GM23248 (cell line): ENCODE measurements around the gene THADA. TPM values are rescaled to one million over a fixed set of nuclear protein-coding genes. Genes with fewer than 3 reads are reported as not detected.

Experiments
- DNase-seq: peaks from one replicate; pipeline ENCODE4 v3.0.0-alpha.2; 2015
- H2AFZ ChIP-seq: fragments of 200-600 bp; sonication (generic); 2 replicates; pipeline ENCODE4 v1.6.1; 2016; ENCODE audit warnings: antibody characterized with exemption
- H3F3A ChIP-seq: fragments of 200-600 bp; sonication (generic); 2 replicates; pipeline ENCODE4 v1.6.1; 2016; ENCODE audit warnings: mild to moderate bottlenecking, antibody characterized with exemption, mixed run types; ENCODE audit not compliant: insufficient read depth
- H3K27ac ChIP-seq: fragments of 200-600 bp; sonication (generic); 2 replicates; pipeline ENCODE4 v1.5.1; 2016; ENCODE audit warnings: mild to moderate bottlenecking
- H3K27me3 ChIP-seq: fragments of 200-600 bp; sonication (generic); replicated peaks from 2 replicates; pipeline ENCODE4 v1.6.1; 2016; ENCODE audit warnings: mild to moderate bottlenecking; ENCODE audit not compliant: insufficient read depth
- H3K36me3 ChIP-seq: fragments of 200-600 bp; sonication (generic); 2 replicates; pipeline ENCODE4 v1.6.1; 2016; ENCODE audit warnings: low read depth, mild to moderate bottlenecking
- H3K4me1 ChIP-seq: fragments of 200-600 bp; sonication (generic); 2 replicates; pipeline ENCODE4 v1.6.1; 2016; ENCODE audit warnings: mild to moderate bottlenecking; ENCODE audit not compliant: insufficient read depth
- H3K4me2 ChIP-seq: fragments of 200-600 bp; sonication (generic); one replicate; pipeline ENCODE4 v1.6.1; 2016; ENCODE audit warnings: mild to moderate bottlenecking; ENCODE audit not compliant: unreplicated experiment
- H3K4me3 ChIP-seq: fragments of 200-600 bp; sonication (generic); 2 replicates; pipeline ENCODE4 v1.5.1; 2016; ENCODE audit warnings: mild to moderate bottlenecking
- H3K79me2 ChIP-seq: fragments of 200-600 bp; sonication (generic); 2 replicates; pipeline ENCODE4 v1.6.1; 2016; ENCODE audit warnings: mild to moderate bottlenecking; ENCODE audit not compliant: insufficient read depth
- H3K9ac ChIP-seq: fragments of 200-600 bp; sonication (generic); 2 replicates; pipeline ENCODE4 v1.6.1; 2016; ENCODE audit warnings: mild to moderate bottlenecking
- H3K9me2 ChIP-seq: fragments of 200-600 bp; sonication (generic); 2 replicates; pipeline ENCODE4 v1.6.1; 2016; ENCODE audit warnings: mixed run types, mild to moderate bottlenecking, moderate library complexity; ENCODE audit not compliant: insufficient read depth
- H3K9me3 ChIP-seq: fragments of 200-600 bp; sonication (generic); one replicate; pipeline ENCODE4 v1.6.1; 2017; ENCODE audit warnings: low read depth
- H4K20me1 ChIP-seq: fragments of 200-600 bp; sonication (generic); 2 replicates; pipeline ENCODE4 v1.6.0; 2016; ENCODE audit not compliant: insufficient read depth
- EZH2 ChIP-seq: fragments of 200-600 bp; sonication (generic); IDR thresholded peaks from 2 replicates; pipeline ENCODE4 v1.6.1; 2018; ENCODE audit warnings: antibody characterized with exemption, mild to moderate bottlenecking; ENCODE audit not compliant: insufficient read depth, poor library complexity, severe bottlenecking
- EZH2phosphoT487 ChIP-seq: fragments of 200-600 bp; sonication (generic); IDR thresholded peaks from 2 replicates; pipeline ENCODE4 v1.6.1; 2018; ENCODE audit warnings: antibody characterized with exemption, moderate library complexity, mild to moderate bottlenecking, low read depth; ENCODE audit not compliant: insufficient read depth
- WGBS, 2 experiments: methylation state at CpG; one replicate each; pipeline ENCODE4 v1.1.6; 2015 to 2017; ENCODE audit warnings: low lambda C conversion rate in 2 of 2, low coverage in 1 of 2; ENCODE audit errors: missing lambda C conversion rate in 2 of 2; 5-methylcytosine and 5-hydroxymethylcytosine counted together
- in situ Hi-C: fragments of 300-500 bp; cut with MboI; formaldehyde crosslinking; loops from 2 replicates; pipeline ENCODE4 v1.15.0; 2020
- polyA plus RNA-seq: library from polyadenylated mRNA; unstranded; fragments of >200 nt; fragmentation: Nextera tagmentation; extraction: Ambion mirVana; gene quantifications from 2 replicates; pipeline ENCODE4 v1.2.1, GENCODE V29; 2016
- total RNA-seq: library from RNA; depleted of rRNA; stranded (reverse); fragments of >200 nt; shearing (Covaris generic); gene quantifications from 2 replicates; pipeline ENCODE4 v1.2.3, GENCODE V29; 2014

THADA gene
- total and polyA plus RNA-seq, 2 experiments from 2014 or later = 14.1 to 15.8 TPM

- Histone ChIP-seq H3K9me3 (no peaks in the 10 kb centered on the region), H4K20me1 (no peaks in the 10 kb centered on the region), H3K9me2 (no peaks in the 10 kb centered on the region), H3K4me1 (peaks cover 37% of the 10 kb centered on the region), H2AFZ (peak overlapping the region; percentile 77), H3K4me3 (peak overlapping the region; percentile 97), H3K27ac (peak overlapping the region; percentile 93), H3F3A (peaks cover 46% of the 10 kb centered on the region), H3K9ac (peak overlapping the region; percentile 96), H3K79me2 (peaks cover 30% of the 10 kb centered on the region), H3K27me3 (no peaks in the 10 kb centered on the region), H3K36me3 (peaks cover 22% of the 10 kb centered on the region), H3K4me2 (peak overlapping the region; percentile 93)
- WGBS, 2 experiments = 2 to 4% methylated on average over 33 to 35 of the region's 35 CpGs
- peak; percentile 90 for DNase-seq
- TF ChIP-seq EZH2 = no peak
- in situ Hi-C loops = loop anchor here (10.0 kb wide), 2 partner anchors 75 to 245 kb away; no protein-coding TSS in a partner anchor
Observed at GRCh38 chr2:43219383-43220228, 376.2 kb downstream of the THADA start.

- Histone ChIP-seq H3K4me3 (peak overlapping the region; percentile 97), H3K4me2 (peak overlapping the region; percentile 93), H3K9me3 (no peaks in the 10 kb centered on the region), H3K27ac (peak overlapping the region; percentile 93), H3F3A (peaks cover 44% of the 10 kb centered on the region), H2AFZ (peak overlapping the region; percentile 77), H3K9me2 (no peaks in the 10 kb centered on the region), H4K20me1 (no peaks in the 10 kb centered on the region), H3K79me2 (peaks cover 22% of the 10 kb centered on the region), H3K9ac (peak overlapping the region; percentile 96), H3K27me3 (no peaks in the 10 kb centered on the region), H3K4me1 (peaks cover 37% of the 10 kb centered on the region), H3K36me3 (peaks cover 18% of the 10 kb centered on the region)
- peak; percentile 64 for DNase-seq
- 18 to 19% methylated on average over 8 of the region's 8 CpGs for WGBS, 2 experiments
- in situ Hi-C loops = loop anchor here (10.0 kb wide), 1 partner anchor 74 kb away; no protein-coding TSS in a partner anchor
- TF ChIP-seq EZH2phosphoT487 = no peak
Observed at GRCh38 chr2:43218702-43219382, 377.0 kb downstream of the THADA start.

GRCh38 chr2:43218155-43218701 is 377.6 kb downstream of the THADA start:
- DNase-seq = peak; percentile 55
- Histone ChIP-seq H3K36me3 (peaks cover 12% of the 10 kb centered on the region), H3K4me1 (peaks cover 37% of the 10 kb centered on the region), H3K9ac (peak overlapping the region; percentile 96), H3K4me2 (peak overlapping the region; percentile 27), H3K4me3 (peak overlapping the region; percentile 31; the same call in 1 of the 2 replicates), H2AFZ (peak overlapping the region; percentile 77), H3K27ac (peak overlapping the region; percentile 93), H3K9me2 (no peaks in the 10 kb centered on the region), H4K20me1 (no peaks in the 10 kb centered on the region), H3F3A (peaks cover 38% of the 10 kb centered on the region), H3K79me2 (peaks cover 16% of the 10 kb centered on the region), H3K27me3 (no peaks in the 10 kb centered on the region), H3K9me3 (no peaks in the 10 kb centered on the region)
- TF ChIP-seq EZH2phosphoT487 (no peak), EZH2 (no peak)
- WGBS, 2 experiments = 26 to 28% methylated on average over 13 of the region's 13 CpGs
- in situ Hi-C loops = loop anchor here (10.0 kb wide), 1 partner anchor 73 kb away; no protein-coding TSS in a partner anchor
